ENCODE measurements around the gene NME7.

GRCh38 chr1:169364948-169365347, 2.6 kb downstream of the NME7 start:
- TF ChIP-seq CTCF (IDR thresholded peaks at IDR 0.05) (no peak), REST (IDR thresholded peaks at IDR 0.05; ENCODE audit: insufficient read depth in 1 of 2, low read depth in 2 of 2, low read length in 1 of 2) (no peak)
